Hepatocyte (in vitro differentiated cells): ENCODE results near the gene CD36.

Experiments
- CTCF ChIP-seq: fragments of 200-600 bp; sonication (generic); IDR thresholded peaks from 2 replicates; pipeline ENCODE4 v1.5.1; 2016; ENCODE audit warnings: antibody characterized with exemption, mild to moderate bottlenecking; ENCODE audit not compliant: poor library complexity
- EZH2 ChIP-seq: fragments of 200-600 bp; sonication (generic); IDR thresholded peaks from 2 replicates; pipeline ENCODE4 v1.6.1; 2016; ENCODE audit warnings: antibody characterized with exemption, mild to moderate bottlenecking, borderline replicate concordance

GRCh38 chr7:80631421-80631820, 7.0 kb upstream of the CD36 start:
- no peak for TF ChIP-seq CTCF
- TF ChIP-seq EZH2 = no peak
